GM19023 (cell line): Measurements from ENCODE around the gene BRIX1.
"Not testable (repeated sequence)": the region's sequence is repeated elsewhere in the genome, so short reads cannot be mapped to it uniquely, and the experiment has no call there.

Experiments
- ATAC-seq: cut with Tn5 transposase; IDR thresholded peaks from one replicate; pipeline ENCODE4 v1.9.1; 2021; ENCODE audit warnings: mild to moderate bottlenecking, moderate library complexity; ENCODE audit not compliant: unreplicated experiment

BRIX1 gene

GRCh38 chr5:34957857-34958690 is 42.6 kb downstream of the BRIX1 start:
- no peak for ATAC-seq

- ATAC-seq, result peak; percentile 92
Observed at GRCh38 chr5:34959323-34959722, 43.8 kb downstream of the BRIX1 start.

DNA sequence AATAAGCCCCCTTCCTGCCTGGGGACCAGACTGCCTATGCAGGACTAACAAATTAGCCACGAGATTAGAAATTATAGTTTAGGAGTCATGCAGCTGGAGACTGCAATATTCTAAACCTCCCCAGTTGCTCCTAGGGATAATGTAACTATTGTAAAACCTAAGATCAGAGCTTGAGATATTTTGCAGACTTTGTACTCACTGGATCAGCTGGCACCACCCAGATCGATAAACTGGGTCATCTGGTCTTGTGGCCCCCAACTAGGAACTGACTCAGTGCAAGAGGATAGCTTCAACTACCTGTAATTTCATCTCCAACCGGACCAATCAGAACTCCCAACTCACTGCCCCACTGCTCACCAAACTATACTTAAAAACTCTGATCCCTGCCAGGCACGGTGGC is 52.0 kb downstream of the BRIX1 start:
- no peak for ATAC-seq

GRCh38 chr5:34968258-34968657 is 52.7 kb downstream of the BRIX1 start:
- ATAC-seq, result no peak

- ATAC-seq, result no peak
Observed at GRCh38 chr5:34970552-34970951, 55.0 kb downstream of the BRIX1 start.

DNA sequence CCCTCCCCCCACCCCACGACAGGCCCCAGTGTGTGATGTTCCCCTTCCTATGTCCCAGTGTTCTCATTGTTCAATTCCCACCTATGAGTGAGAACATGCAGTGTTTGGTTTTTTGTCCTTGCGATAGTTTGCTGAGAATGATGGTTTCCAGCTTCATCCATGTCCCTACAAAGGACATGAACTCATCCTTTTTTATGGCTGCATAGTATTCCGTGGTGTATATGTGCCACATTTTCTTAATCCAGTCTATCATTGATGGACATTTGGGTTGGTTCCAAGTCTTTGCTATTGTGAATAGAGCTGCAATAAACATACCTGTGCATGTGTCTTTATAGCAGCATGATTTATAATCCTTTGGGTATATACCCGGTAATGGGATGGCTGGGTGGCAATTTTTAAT is 56.1 kb downstream of the BRIX1 start:
- ATAC-seq, result not testable (repeated sequence)
